ENCODE measurements around the gene NWD2. TPM values are rescaled to one million over a fixed set of nuclear protein-coding genes. Genes with fewer than 3 reads are reported as not detected.

NWD2 gene
- total and polyA plus RNA-seq, 7 donors: 0.01 to 0.03 TPM; not detected in 5

GRCh38 chr4:37427193-37427592, 182.7 kb downstream of the NWD2 start:
- Histone ChIP-seq H3K36me3 (ENCODE audit: insufficient read depth in 1 of 2, low read depth in 1 of 2) (no peaks in the 10 kb centered on the region), H3K4me3 (no peak overlapping the region), H3K9me3 (no peaks in the 10 kb centered on the region), H3K27ac (no peak overlapping the region), H3K27me3 (ENCODE audit: insufficient read depth in 3 of 3, low read length in 2 of 3) (peaks cover 0 to 5% (median 0%) of the 10 kb centered on the region in 3 donors), H3K4me1 (no peaks in the 10 kb centered on the region)
- no peak for TF ChIP-seq CTCF (IDR thresholded peaks at IDR 0.05)
- intact Hi-C loops (cut with DNase I): no loop called here
- no peak for DNase-seq
- WGBS, 3 donors: 93 to 99% (median 93%) methylated on average over 2 of the region's 2 CpGs
- no peak for ATAC-seq

- H3K4me3 ChIP-seq: no peak overlapping the region
- no peak for TF ChIP-seq CTCF (IDR thresholded peaks at IDR 0.05)
- H3K27me3 ChIP-seq (ENCODE audit: insufficient read depth in 3 of 3, low read length in 2 of 3): peaks cover 0 to 5% (median 4%) of the 10 kb centered on the region in 3 donors
- intact Hi-C loops (cut with DNase I): no loop called here
- DNase-seq (no peak), ATAC-seq (no peak)
- H3K36me3 ChIP-seq (ENCODE audit: insufficient read depth in 1 of 2, low read depth in 1 of 2): no peaks in the 10 kb centered on the region
- H3K27ac ChIP-seq: no peak overlapping the region
- no peaks in the 10 kb centered on the region for H3K9me3 ChIP-seq
- H3K4me1 ChIP-seq: no peaks in the 10 kb centered on the region
Observed at GRCh38 chr4:37429906-37430305, 185.4 kb downstream of the NWD2 start.

- Histone ChIP-seq H3K4me3 (no peak overlapping the region), H3K36me3 (ENCODE audit: insufficient read depth in 1 of 2, low read depth in 1 of 2) (no peaks in the 10 kb centered on the region), H3K27me3 (ENCODE audit: insufficient read depth in 3 of 3, low read length in 2 of 3) (peaks cover 0 to 4% (median 3%) of the 10 kb centered on the region in 3 donors), H3K4me1 (no peaks in the 10 kb centered on the region), H3K27ac (no peak overlapping the region), H3K9me3 (no peaks in the 10 kb centered on the region)
- intact Hi-C loops (cut with DNase I): no loop called here
- no peak for DNase-seq
- ATAC-seq: no peak
- WGBS, 3 donors: 77 to 88% (median 87%) methylated on average over 3 of the region's 3 CpGs
- TF ChIP-seq CTCF (IDR thresholded peaks at IDR 0.05): no peak
Observed at GRCh38 chr4:37430718-37431416, 186.3 kb downstream of the NWD2 start.

GRCh38 chr4:37431417-37431743, 186.8 kb downstream of the NWD2 start:
- TF ChIP-seq CTCF (IDR thresholded peaks at IDR 0.05): no peak
- H3K27ac ChIP-seq: no peak overlapping the region
- H3K36me3 ChIP-seq (ENCODE audit: insufficient read depth in 1 of 2, low read depth in 1 of 2): no peaks in the 10 kb centered on the region
- H3K4me1 ChIP-seq: no peaks in the 10 kb centered on the region
- ATAC-seq (no peak), DNase-seq (no peak)
- no peak overlapping the region for H3K4me3 ChIP-seq
- intact Hi-C loops (cut with DNase I): no loop called here
- WGBS, 3 donors: 3 to 13% (median 6%) methylated on average over 1 of the region's 1 CpG
- peaks cover 0 to 4% (median 3%) of the 10 kb centered on the region in 3 donors for H3K27me3 ChIP-seq (ENCODE audit: insufficient read depth in 3 of 3, low read length in 2 of 3)
- no peaks in the 10 kb centered on the region for H3K9me3 ChIP-seq

- DNase-seq (no peak), ATAC-seq (no peak)
- no peaks in the 10 kb centered on the region for H3K9me3 ChIP-seq
- no peaks in the 10 kb centered on the region for H3K4me1 ChIP-seq
- WGBS, 3 donors: 33 to 40% (median 35%) methylated on average over 3 of the region's 3 CpGs
- H3K27me3 ChIP-seq (ENCODE audit: insufficient read depth in 3 of 3, low read length in 2 of 3): peaks cover 0 to 4% (median 0%) of the 10 kb centered on the region in 3 donors
- TF ChIP-seq CTCF (IDR thresholded peaks at IDR 0.05): no peak
- H3K27ac ChIP-seq: no peak overlapping the region
- no peak overlapping the region for H3K4me3 ChIP-seq
- no peaks in the 10 kb centered on the region for H3K36me3 ChIP-seq (ENCODE audit: insufficient read depth in 1 of 2, low read depth in 1 of 2)
- intact Hi-C loops (cut with DNase I): no loop called here
Observed at GRCh38 chr4:37434469-37434868, 189.9 kb downstream of the NWD2 start.

All from psoas muscle (tissue), 8 donors.